ENCODE results near the gene MYMX.

Gene MYMX

GRCh38 chr6:44211284-44211683, 5.4 kb upstream of the MYMX start:
- no peak overlapping the region for H3K27ac ChIP-seq
- TF ChIP-seq CTCF (conservative IDR thresholded peaks at IDR 0.05) = no peak
- no peak for TF ChIP-seq ZFX (IDR thresholded peaks at IDR 0.05)

GRCh38 chr6:44214307-44214706, 2.4 kb upstream of the MYMX start:
- TF ChIP-seq CTCF (conservative IDR thresholded peaks at IDR 0.05) (no peak), ZFX (IDR thresholded peaks at IDR 0.05) (no peak)
- no peak overlapping the region for H3K27ac ChIP-seq

- 0 out of 2 replicates have a peak, but pooled peaks have one; percentile 19 for TF ChIP-seq ZFX (IDR thresholded peaks at IDR 0.05)
- no peak for TF ChIP-seq CTCF (conservative IDR thresholded peaks at IDR 0.05)
- H3K27ac ChIP-seq = peak overlapping the region; percentile 92
Observed at GRCh38 chr6:44217332-44218143, 812 bp downstream of the MYMX start.

- TF ChIP-seq CTCF (conservative IDR thresholded peaks at IDR 0.05) = no peak
- no peak for TF ChIP-seq ZFX (IDR thresholded peaks at IDR 0.05)
- H3K27ac ChIP-seq = peak overlapping the region; percentile 92
Observed at GRCh38 chr6:44219053-44219814, 2.5 kb downstream of the MYMX start.

GRCh38 chr6:44219815-44220784, 3.4 kb downstream of the MYMX start:
- H3K27ac ChIP-seq = no peak overlapping the region; the same call in 1 of the 2 replicates
- no peak for TF ChIP-seq CTCF (conservative IDR thresholded peaks at IDR 0.05)
- TF ChIP-seq ZFX (IDR thresholded peaks at IDR 0.05) = no peak

GRCh38 chr6:44220913-44221290, 4.2 kb downstream of the MYMX start:
- TF ChIP-seq CTCF (conservative IDR thresholded peaks at IDR 0.05) = no peak
- TF ChIP-seq ZFX (IDR thresholded peaks at IDR 0.05) = no peak
- peak overlapping the region; percentile 20 for H3K27ac ChIP-seq

All from C4-2B (cell line).